ENCODE data around the gene TOE1. TPM values are rescaled to one million over a fixed set of nuclear protein-coding genes. Genes with fewer than 3 reads are reported as not detected.
"Not testable (repeated sequence)": the region's sequence is repeated elsewhere in the genome, so short reads cannot be mapped to it uniquely, and the experiment has no call there.

The TOE1 gene
- total RNA-seq (2014; rRNA removed; shearing (Covaris generic)): 23.7 and 30.2 TPM in 2 replicates
- 22.1 and 24.4 TPM in 2 replicates for total RNA-seq (2022)
- Bru-seq, nascent RNA: percentile 92 among the genes with signal in this experiment
- percentile 62 among the genes with signal in this experiment for BruChase-seq, experiment 1, labeled RNA remaining after a 6-hour chase
- BruChase-seq, experiment 2, labeled RNA remaining after a 2-hour chase: percentile 76 among the genes with signal in this experiment
- long read RNA-seq, transcript TOE1-201 (8 exons, 2,389 nt): major isoform, 9 of 41 reads
- long read RNA-seq, partial matches to known transcripts: 5 of 41 reads
- long read RNA-seq, other reads (novel, unspliced or antisense): 23 of 41 reads

DNA sequence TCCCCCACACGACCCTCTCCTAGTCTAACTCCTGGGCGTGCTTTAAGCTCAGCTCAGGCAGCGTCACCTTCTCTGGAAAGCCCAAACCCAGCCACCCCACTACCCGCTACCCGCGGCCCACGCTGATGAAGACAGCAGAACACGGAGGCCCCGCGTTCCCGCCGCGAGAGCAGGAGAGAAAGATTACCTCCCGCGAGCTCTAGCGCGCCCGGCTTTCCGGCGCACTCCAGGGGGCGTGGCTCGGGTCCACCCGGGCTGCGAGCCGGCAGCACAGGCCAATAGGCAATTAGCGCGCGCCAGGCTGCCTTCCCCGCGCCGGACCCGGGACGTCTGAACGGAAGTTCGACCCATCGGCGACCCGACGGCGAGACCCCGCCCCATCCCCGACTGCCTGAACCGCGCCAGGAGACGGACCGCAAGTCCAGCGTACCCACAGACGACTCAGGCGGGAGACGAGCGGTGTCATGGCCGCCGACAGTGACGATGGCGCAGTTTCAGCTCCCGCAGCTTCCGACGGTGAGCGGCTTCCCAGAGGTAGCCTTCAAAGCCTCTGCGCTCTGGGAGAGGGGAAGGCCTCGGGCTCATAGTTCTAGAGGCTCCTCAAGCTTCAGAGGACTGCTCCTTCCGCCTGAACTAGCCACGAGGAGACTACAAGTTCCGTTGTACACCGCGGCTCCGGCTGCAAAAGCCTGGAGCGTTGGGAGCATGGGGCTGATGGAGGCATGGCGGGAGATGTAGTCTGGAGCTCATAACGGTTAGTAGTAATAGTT lies at the start of gene TOE1, which contains the start of gene MUTYH:
Gene TOE1 (plus strand): TSS at position 382 of the 770 bp plus-strand sequence. CDS start 83 bp downstream, at position 465.
Gene MUTYH (minus strand): TSS at position 652 of the 770 bp plus-strand sequence. CDS start 5,935 bp downstream, outside the sequence.
- peak within 1 kb of the TSS; percentile 85 for H3K27ac ChIP-seq (ENCODE audit: low read depth, low read length, poor library complexity, severe bottlenecking)
- no peaks in the 10 kb centered on the region for H3K9me2 ChIP-seq (ENCODE audit: insufficient read depth, low read length)
- DNase-seq (ENCODE audit: low spot score): peak; percentile 95
- H3K79me2 ChIP-seq (ENCODE audit: insufficient read depth, low read depth, low read length): peaks cover 34% of the 10 kb centered on the region
- H2AFZ ChIP-seq (ENCODE audit: low read length): peak within 1 kb of the TSS; percentile 40
- intact Hi-C loops (cut with micrococcal nuclease; ENCODE audit: unreplicated experiment): loop anchor here (1.0 to 5.0 kb wide), 5 partner anchors 12 to 346 kb away; partner anchors contain the start of genes GPBP1L1, NASP and TESK2
- ChIA-PET POLR2A (interaction anchor here (0.5 to 3.5 kb wide), 33 partner anchors 9 to 618 kb away, joined by 3 to 45 read pairs (median 4); partner anchors contain the start of genes AKR1A1, CCDC163, HPDL and MMACHC), CTCF (ENCODE audit: unreplicated experiment) (interaction anchor here (0.5 to 1.6 kb wide), 9 partner anchors 35 to 998 kb away, joined by 3 to 8 read pairs (median 6); partner anchors contain the start of genes CCDC163 and MMACHC)
- H3K9me3 ChIP-seq (ENCODE audit: low read length): no peaks in the 10 kb centered on the region; the same call in 1 of the 2 replicates
- BruUV-seq (replicated peaks): no TSS peak
- peaks cover 28% of the 10 kb centered on the region for H3K4me1 ChIP-seq (ENCODE audit: insufficient read depth, low read length, poor library complexity, severe bottlenecking)
- no peaks in the 10 kb centered on the region for H4K20me1 ChIP-seq (ENCODE audit: insufficient read depth, low read length)
- no peak for TF ChIP-seq EZH2phosphoT487 (IDR thresholded peaks at IDR 0.05; ENCODE audit: borderline replicate concordance, low read depth, low read length)
- no peak for TF ChIP-seq CTCF (conservative IDR thresholded peaks at IDR 0.05; ENCODE audit: low read length)
- H3K4me2 ChIP-seq (ENCODE audit: low read length): peak within 1 kb of the TSS; percentile 95
- H3K36me3 ChIP-seq (ENCODE audit: insufficient read depth, low read length): peaks cover 52% of the 10 kb centered on the region
- H3K4me3 ChIP-seq (ENCODE audit: low read depth, low read length, poor library complexity, severe bottlenecking): peak within 1 kb of the TSS; percentile 81

GRCh38 chr1:45291002-45291401 lies 49.0 kb upstream of the TOE1 start:
- DNase-seq (ENCODE audit: low spot score); intact Hi-C loops (cut with micrococcal nuclease; ENCODE audit: unreplicated experiment); H3K27ac ChIP-seq (ENCODE audit: low read depth, low read length, poor library complexity, severe bottlenecking); H4K20me1 ChIP-seq (ENCODE audit: insufficient read depth, low read length); H3K4me2 ChIP-seq (ENCODE audit: low read length); CTCF ChIA-PET (ENCODE audit: unreplicated experiment); H3K9me3 ChIP-seq (ENCODE audit: low read length); H3K36me3 ChIP-seq (ENCODE audit: insufficient read depth, low read length); H3K9me2 ChIP-seq (ENCODE audit: insufficient read depth, low read length); BruUV-seq (replicated peaks); H3K79me2 ChIP-seq (ENCODE audit: insufficient read depth, low read depth, low read length); H3K4me1 ChIP-seq (ENCODE audit: insufficient read depth, low read length, poor library complexity, severe bottlenecking); H2AFZ ChIP-seq (ENCODE audit: low read length); H3K4me3 ChIP-seq (ENCODE audit: low read depth, low read length, poor library complexity, severe bottlenecking): not testable (repeated sequence)
- POLR2A ChIA-PET: interaction anchor here (0.7 to 0.9 kb wide), 2 partner anchors 273 to 875 kb away, joined by 3 read pairs; no protein-coding TSS in a partner anchor

DNA sequence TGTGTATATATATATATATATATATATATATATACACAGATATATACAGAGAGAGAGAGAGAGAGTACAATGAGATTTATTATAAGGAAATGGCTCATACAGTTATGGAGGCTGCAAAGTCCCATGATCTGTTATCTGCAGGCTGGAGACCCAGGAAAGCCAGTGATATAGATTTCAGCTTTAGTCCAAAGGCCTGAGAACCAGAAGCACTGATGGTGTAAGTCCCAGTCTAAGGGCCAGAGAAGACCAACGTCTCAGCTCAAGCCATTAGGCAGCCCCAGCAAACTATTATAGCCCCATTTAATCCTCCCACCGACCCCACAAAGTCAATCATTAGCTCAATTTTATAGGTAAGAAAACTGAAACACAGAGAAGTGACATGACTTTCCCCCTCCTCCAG lies 48.3 kb upstream of the TOE1 start:
- no peaks in the 10 kb centered on the region for H3K9me3 ChIP-seq (ENCODE audit: low read length)
- no peaks in the 10 kb centered on the region for H3K79me2 ChIP-seq (ENCODE audit: insufficient read depth, low read depth, low read length)
- intact Hi-C loops (cut with micrococcal nuclease; ENCODE audit: unreplicated experiment): no loop called here
- BruUV-seq (replicated peaks): no TSS peak
- no peak overlapping the region for H3K4me3 ChIP-seq (ENCODE audit: low read depth, low read length, poor library complexity, severe bottlenecking)
- H3K9me2 ChIP-seq (ENCODE audit: insufficient read depth, low read length): no peaks in the 10 kb centered on the region
- no peaks in the 10 kb centered on the region for H3K36me3 ChIP-seq (ENCODE audit: insufficient read depth, low read length)
- no peak overlapping the region for H2AFZ ChIP-seq (ENCODE audit: low read length)
- no peak for TF ChIP-seq CTCF (conservative IDR thresholded peaks at IDR 0.05; ENCODE audit: low read length)
- TF ChIP-seq EZH2phosphoT487 (IDR thresholded peaks at IDR 0.05; ENCODE audit: borderline replicate concordance, low read depth, low read length): no peak
- CTCF ChIA-PET (ENCODE audit: unreplicated experiment): no interaction called here
- H3K27ac ChIP-seq (ENCODE audit: low read depth, low read length, poor library complexity, severe bottlenecking): no peak overlapping the region
- POLR2A ChIA-PET: interaction anchor here (0.6 to 0.9 kb wide), 2 partner anchors 12 to 274 kb away, joined by 3 to 6 read pairs; no protein-coding TSS in a partner anchor
- no peak overlapping the region for H3K4me2 ChIP-seq (ENCODE audit: low read length)
- no peaks in the 10 kb centered on the region for H4K20me1 ChIP-seq (ENCODE audit: insufficient read depth, low read length)
- H3K4me1 ChIP-seq (ENCODE audit: insufficient read depth, low read length, poor library complexity, severe bottlenecking): no peaks in the 10 kb centered on the region
- no peak for DNase-seq (ENCODE audit: low spot score)

Measured in OCI-LY7 (cell line).